ENCODE measurements around the gene KSR2.

DNA sequence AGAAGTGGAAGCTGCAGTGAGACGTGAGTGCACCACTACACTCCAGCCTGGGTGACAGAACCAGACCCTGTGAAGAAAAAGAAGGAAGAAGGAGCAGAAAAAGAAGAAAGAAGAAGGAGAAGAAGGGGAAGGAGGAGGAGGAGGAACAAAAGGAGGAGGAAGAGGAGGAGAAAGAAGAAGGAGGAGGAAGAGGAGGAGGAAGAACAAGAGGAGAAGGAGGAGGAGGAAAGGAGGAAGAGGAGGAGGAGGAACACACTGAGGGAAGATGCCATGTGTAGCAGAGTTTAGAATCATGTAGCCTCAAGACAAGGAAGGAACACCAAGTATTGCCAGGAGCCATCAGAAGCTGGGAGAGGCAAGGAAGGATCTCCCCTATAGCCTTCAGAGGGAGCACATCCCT is 241.5 kb downstream of the KSR2 start:
- TF ChIP-seq, protein P1, sequence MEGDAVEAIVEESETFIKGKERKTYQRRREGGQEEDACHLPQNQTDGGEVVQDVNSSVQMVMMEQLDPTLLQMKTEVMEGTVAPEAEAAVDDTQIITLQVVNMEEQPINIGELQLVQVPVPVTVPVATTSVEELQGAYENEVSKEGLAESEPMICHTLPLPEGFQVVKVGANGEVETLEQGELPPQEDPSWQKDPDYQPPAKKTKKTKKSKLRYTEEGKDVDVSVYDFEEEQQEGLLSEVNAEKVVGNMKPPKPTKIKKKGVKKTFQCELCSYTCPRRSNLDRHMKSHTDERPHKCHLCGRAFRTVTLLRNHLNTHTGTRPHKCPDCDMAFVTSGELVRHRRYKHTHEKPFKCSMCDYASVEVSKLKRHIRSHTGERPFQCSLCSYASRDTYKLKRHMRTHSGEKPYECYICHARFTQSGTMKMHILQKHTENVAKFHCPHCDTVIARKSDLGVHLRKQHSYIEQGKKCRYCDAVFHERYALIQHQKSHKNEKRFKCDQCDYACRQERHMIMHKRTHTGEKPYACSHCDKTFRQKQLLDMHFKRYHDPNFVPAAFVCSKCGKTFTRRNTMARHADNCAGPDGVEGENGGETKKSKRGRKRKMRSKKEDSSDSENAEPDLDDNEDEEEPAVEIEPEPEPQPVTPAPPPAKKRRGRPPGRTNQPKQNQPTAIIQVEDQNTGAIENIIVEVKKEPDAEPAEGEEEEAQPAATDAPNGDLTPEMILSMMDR (IDR thresholded peaks at IDR 0.05), result no peak
- no peak for TF ChIP-seq EZH2 (IDR thresholded peaks at IDR 0.05)
- no peak for TF ChIP-seq EZH2phosphoT487 (IDR thresholded peaks at IDR 0.05)
